ENCODE data around the gene MLPH.
"Not testable (repeated sequence)": the region's sequence is repeated elsewhere in the genome, so short reads cannot be mapped to it uniquely, and the experiment has no call there.

MLPH gene

DNA sequence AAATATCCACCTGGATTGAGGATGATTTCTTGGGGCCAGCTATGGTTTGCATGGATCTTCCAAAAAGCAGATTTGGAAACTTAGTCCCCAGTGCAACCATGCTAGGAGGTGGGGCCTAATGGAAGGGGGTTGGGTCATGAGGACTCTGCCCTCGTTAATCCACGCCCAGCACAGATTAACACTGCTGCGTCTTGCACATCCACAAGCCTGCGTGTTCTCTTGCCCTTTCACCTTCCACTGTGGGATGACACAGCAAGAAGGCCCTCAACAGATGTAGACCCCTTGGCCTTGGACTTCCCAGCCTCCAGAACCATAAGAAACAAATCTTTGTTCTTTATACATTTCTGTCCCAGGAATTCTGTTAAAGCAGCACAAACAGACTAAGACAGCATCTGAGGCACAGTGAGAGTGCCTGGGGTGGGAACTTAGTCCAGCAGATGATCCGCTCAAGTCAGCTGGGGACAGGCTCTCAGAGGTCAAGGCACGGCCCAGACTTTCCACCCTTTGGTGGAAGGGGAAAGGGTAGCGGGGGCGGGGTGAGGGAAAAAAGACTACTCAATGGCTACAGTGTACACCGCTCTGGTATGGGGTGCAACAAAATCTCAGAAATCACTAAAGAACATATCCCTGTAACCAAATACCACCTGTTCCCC is 101.1 kb downstream of the MLPH start:
- no peak overlapping the region for H3K4me3 Mint-ChIP-seq
- H3K27me3 Mint-ChIP-seq, result peaks cover 31 to 35% of the 10 kb centered on the region in 2 donors

DNA sequence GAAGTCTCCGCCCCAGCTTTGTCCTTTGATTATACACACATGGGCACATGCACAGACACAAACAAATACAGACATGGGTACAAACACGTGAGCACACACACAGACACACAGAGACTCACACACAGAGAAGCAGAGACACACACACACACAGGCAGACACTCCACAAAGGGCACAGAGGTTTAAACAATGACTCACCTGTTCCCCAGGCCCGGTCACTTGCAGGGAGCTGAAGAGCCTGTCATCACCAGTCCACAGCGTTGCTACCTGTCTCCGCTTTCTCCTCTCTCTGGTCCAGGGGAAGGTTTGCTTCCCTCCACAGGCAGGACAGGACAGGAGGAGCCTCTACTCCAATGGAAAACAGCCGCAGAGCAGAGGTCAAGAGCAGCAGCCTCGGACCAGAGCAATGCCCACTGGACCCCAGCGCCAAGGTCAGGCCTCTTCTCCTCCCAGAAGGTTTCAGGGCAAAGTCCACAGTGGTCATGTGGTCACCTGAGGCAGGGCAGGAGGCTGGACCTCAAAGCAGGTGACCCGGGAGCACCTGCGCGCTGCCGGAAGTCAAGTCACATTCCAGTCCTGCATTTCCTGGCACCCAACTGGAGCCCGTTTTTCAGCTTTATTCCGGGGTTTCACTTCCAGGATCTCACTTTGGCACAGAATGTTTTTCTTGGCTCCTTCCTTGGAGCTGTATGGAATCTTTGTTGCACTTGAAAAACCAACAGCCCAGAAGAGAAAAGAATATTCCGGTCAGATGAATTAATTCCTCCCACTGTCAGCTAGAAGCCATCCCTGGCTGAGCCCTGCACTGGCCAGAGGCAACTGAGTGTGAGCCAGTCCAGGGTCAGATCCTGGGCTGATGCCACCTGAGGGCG is 103.5 kb downstream of the MLPH start, which contains the start of gene RAB17:
RAB17 (minus strand) TSS at position 463 of the 869 bp plus-strand sequence. CDS start 4,580 bp downstream, outside the sequence.
- H3K4me3 Mint-ChIP-seq, result no peak within 1 kb of the TSS
- DNase-seq (no peak), ATAC-seq (replicated peaks) (no peak)
- peaks cover 5 to 9% of the 10 kb centered on the region in 2 donors for H3K4me1 Mint-ChIP-seq (ENCODE audit: low read depth in 2 of 2)
- no peaks in the 10 kb centered on the region for H3K9me3 Mint-ChIP-seq
- peaks cover 31 to 35% of the 10 kb centered on the region in 2 donors for H3K27me3 Mint-ChIP-seq
- peak within 1 kb of the TSS in 1 of 2 donors; percentile 44 for H3K27ac Mint-ChIP-seq
- H3K36me3 Mint-ChIP-seq (ENCODE audit: insufficient read depth), result no peaks in the 10 kb centered on the region

More for the DNA sequence above, 101.1 kb downstream of the MLPH start:
- DNase-seq (no peak), ATAC-seq (replicated peaks) (no peak)
- Mint-ChIP-seq H3K36me3 (ENCODE audit: insufficient read depth) (no peaks in the 10 kb centered on the region), H3K27ac (no peak overlapping the region), H3K4me1 (ENCODE audit: low read depth in 2 of 2) (peaks cover 5 to 9% of the 10 kb centered on the region in 2 donors), H3K9me3 (no peaks in the 10 kb centered on the region)

GRCh38 chr2:237591141-237591881 is 104.3 kb downstream of the MLPH start:
- DNase-seq (no peak), ATAC-seq (replicated peaks) (no peak)
- Mint-ChIP-seq H3K4me1 (ENCODE audit: low read depth in 2 of 2) (peaks cover 5 to 9% of the 10 kb centered on the region in 2 donors), H3K9me3 (no peaks in the 10 kb centered on the region), H3K27ac (peak overlapping the region in 1 of 2 donors; percentile 44), H3K36me3 (ENCODE audit: insufficient read depth) (no peaks in the 10 kb centered on the region), H3K4me3 (no peak overlapping the region), H3K27me3 (peaks cover 29 to 31% of the 10 kb centered on the region in 2 donors)

DNA sequence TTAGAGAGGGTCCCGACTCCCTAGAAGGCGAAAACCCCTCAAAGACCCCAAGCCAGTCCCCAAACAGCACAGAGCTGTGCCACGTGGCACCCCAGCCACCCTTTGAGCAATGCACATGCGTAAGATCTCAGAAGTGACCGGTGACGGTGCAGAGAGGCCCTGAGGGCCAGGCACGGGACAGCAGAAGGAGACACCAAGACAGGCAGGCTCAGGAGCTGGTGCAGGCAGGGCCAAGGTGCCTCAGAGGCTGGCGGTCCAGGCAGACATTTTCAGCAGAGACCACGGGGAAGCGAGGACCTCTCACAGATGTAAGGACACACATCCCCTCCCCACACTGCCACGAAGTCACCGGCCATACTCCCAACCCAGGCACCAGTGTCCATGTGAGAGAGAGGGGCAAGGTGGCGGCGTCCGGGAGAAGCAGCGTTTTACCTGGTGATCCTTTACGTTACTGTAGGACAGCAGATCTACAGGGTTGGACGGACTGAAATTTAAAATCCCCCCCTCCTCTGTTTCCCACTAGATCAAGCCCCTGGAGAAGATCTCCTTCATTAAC is 105.5 kb downstream of the MLPH start:
- Mint-ChIP-seq H3K27ac (no peak overlapping the region), H3K9me3 (no peaks in the 10 kb centered on the region), H3K4me3 (no peak overlapping the region), H3K36me3 (ENCODE audit: insufficient read depth) (no peaks in the 10 kb centered on the region), H3K27me3 (peaks cover 17 to 19% of the 10 kb centered on the region in 2 donors), H3K4me1 (ENCODE audit: low read depth in 2 of 2) (peaks cover 5 to 9% of the 10 kb centered on the region in 2 donors)
- DNase-seq (no peak), ATAC-seq (replicated peaks) (no peak)

- no peak overlapping the region for H3K4me3 Mint-ChIP-seq
- no peaks in the 10 kb centered on the region for H3K36me3 Mint-ChIP-seq (ENCODE audit: insufficient read depth)
- DNase-seq (no peak), ATAC-seq (replicated peaks) (no peak)
- peaks cover 16% of the 10 kb centered on the region in 2 donors for H3K27me3 Mint-ChIP-seq
- H3K4me1 Mint-ChIP-seq (ENCODE audit: low read depth in 2 of 2), result peaks cover 5 to 11% of the 10 kb centered on the region in 2 donors
- no peak overlapping the region for H3K27ac Mint-ChIP-seq
- no peaks in the 10 kb centered on the region for H3K9me3 Mint-ChIP-seq
Observed at GRCh38 chr2:237593036-237593435, 106.0 kb downstream of the MLPH start.

DNA sequence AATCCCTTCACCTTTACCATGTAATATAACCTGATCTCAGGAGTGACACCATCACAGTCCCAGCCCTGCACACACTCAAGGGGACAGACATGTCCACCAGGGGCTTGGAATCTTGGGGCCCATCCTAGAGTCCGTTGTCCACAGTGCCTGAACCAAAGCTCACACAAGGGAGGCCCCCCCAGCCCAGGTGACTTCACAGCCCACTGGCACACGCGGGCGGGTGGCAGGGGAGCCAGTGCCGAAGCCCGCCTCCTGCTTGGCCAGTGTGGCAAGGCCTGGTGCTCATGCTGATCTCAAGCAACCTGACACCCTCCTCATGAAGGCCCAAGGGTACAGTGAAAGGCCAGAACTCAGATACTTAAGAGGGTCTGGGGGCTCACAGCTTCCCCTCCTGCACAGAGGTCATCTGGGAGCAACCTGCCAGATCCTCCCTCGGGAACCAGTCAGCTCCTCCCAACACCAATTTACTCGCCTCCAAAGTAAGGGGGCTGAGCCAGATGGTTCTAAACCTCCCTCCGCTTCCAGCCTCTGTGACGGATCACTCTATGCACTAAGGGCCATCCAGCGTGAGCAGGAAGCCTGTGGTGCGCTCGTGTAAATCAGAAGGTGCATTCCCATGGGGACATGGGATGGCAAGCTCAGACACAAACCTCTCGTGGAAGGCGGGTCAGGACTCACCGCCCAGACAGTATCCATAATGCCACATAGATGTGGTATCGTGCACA is 106.7 kb downstream of the MLPH start:
- Mint-ChIP-seq H3K9me3 (no peaks in the 10 kb centered on the region), H3K27ac (no peak overlapping the region), H3K27me3 (peaks cover 16% of the 10 kb centered on the region in 2 donors), H3K4me3 (no peak overlapping the region), H3K4me1 (ENCODE audit: low read depth in 2 of 2) (peaks cover 10 to 16% of the 10 kb centered on the region in 2 donors), H3K36me3 (ENCODE audit: insufficient read depth) (no peaks in the 10 kb centered on the region)
- DNase-seq (no peak), ATAC-seq (replicated peaks) (no peak)

- ATAC-seq (replicated peaks), result no peak
- Mint-ChIP-seq H3K4me3 (no peak overlapping the region), H3K9me3 (no peaks in the 10 kb centered on the region), H3K4me1 (ENCODE audit: low read depth in 2 of 2) (peaks cover 10 to 16% of the 10 kb centered on the region in 2 donors), H3K27ac (no peak overlapping the region), H3K27me3 (peaks cover 10 to 16% of the 10 kb centered on the region in 2 donors), H3K36me3 (ENCODE audit: insufficient read depth) (no peaks in the 10 kb centered on the region)
- DNase-seq, result no peak
Observed at GRCh38 chr2:237594514-237594871, 107.4 kb downstream of the MLPH start.

- Mint-ChIP-seq H3K27ac (peak overlapping the region in 1 of 2 donors; percentile 72), H3K4me1 (ENCODE audit: low read depth in 2 of 2) (peaks cover 10 to 14% of the 10 kb centered on the region in 2 donors)
- not testable (repeated sequence) for H3K4me3 Mint-ChIP-seq; H3K36me3 Mint-ChIP-seq (ENCODE audit: insufficient read depth); ATAC-seq (replicated peaks); DNase-seq; H3K27me3 Mint-ChIP-seq; H3K9me3 Mint-ChIP-seq
Observed at GRCh38 chr2:237595829-237596519, 108.9 kb downstream of the MLPH start.

GRCh38 chr2:237596520-237597195 is 109.6 kb downstream of the MLPH start:
- ATAC-seq (replicated peaks) (no peak), DNase-seq (no peak)
- no peaks in the 10 kb centered on the region for H3K27me3 Mint-ChIP-seq
- H3K36me3 Mint-ChIP-seq (ENCODE audit: insufficient read depth), result peaks cover 2% of the 10 kb centered on the region
- H3K27ac Mint-ChIP-seq, result peak overlapping the region; percentile 49 to 72
- H3K9me3 Mint-ChIP-seq, result no peaks in the 10 kb centered on the region
- H3K4me3 Mint-ChIP-seq, result no peak overlapping the region
- H3K4me1 Mint-ChIP-seq (ENCODE audit: low read depth in 2 of 2), result peaks cover 7 to 8% of the 10 kb centered on the region in 2 donors

DNA sequence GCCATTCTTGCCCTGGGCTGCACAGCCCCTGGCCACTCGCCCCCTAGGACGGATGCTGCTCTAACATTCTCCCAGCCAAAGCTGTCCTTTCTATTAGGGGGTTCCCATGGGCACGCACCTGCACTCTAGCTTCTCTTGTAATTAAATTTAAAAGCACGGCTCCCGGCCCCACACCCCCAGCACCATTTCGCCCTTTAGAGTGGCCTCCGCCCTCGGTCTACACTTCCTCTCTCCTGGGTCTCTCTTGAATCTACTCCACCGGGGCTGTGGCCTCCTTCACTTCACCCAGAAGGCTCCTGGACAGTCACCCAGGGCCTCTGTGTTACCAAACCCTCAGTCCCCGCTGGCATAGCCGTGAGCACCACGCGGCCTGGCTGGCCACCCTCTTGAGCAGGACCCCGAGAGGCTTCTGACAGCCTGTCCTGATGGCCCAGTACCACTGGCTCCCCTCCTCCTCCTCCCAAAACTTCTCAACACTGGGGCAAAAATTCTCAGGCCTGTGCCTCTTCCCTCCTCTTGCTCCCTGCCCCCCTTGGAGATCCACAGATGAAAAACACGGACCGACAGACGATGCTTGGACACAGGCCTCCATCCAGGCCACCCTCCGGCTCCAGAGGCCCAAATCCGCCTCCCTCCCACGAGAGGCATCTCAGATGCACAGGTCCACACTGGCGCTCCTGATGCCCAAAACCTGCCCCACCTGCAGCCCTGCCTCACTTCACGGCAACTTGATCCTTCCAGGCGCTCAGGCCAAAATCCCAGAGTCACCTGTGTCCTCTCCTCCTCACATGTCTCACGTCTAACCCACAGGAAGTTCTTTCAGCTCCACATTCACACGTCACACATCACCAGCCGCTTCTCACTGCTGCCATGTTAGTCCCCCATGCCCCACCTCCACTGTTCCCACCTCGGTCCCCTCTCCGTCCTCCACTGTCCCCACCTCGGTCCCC is 110.4 kb downstream of the MLPH start:
- Mint-ChIP-seq H3K4me3 (no peak overlapping the region), H3K27ac (peak overlapping the region; percentile 49 to 88), H3K36me3 (ENCODE audit: insufficient read depth) (peaks cover 3% of the 10 kb centered on the region), H3K9me3 (no peaks in the 10 kb centered on the region), H3K4me1 (ENCODE audit: low read depth in 2 of 2) (peaks cover 6 to 8% of the 10 kb centered on the region in 2 donors), H3K27me3 (no peaks in the 10 kb centered on the region)
- DNase-seq (no peak), ATAC-seq (replicated peaks) (no peak)

All from effector memory CD8-positive, alpha-beta T cell (primary cell).